Heart left ventricle (tissue), 13 donors: Measurements from ENCODE around the gene TRIM25.

Experiments
- CTCF ChIP-seq, 12 donors: fragments of 200-600 bp; sonication (generic) in 4 of 12; IDR thresholded peaks; one replicate each; pipeline versions ENCODE4 v1.5.0 to v1.8.0; 2018 to 2022; ENCODE audit warnings: antibody characterized with exemption in 12 of 12, mild to moderate bottlenecking in 5 of 12
- POLR2A ChIP-seq, 2 donors: fragments of 450-650 bp; IDR thresholded peaks; one replicate each; pipeline ENCODE4 v1.6.1; 2017; ENCODE audit warnings: antibody characterized with exemption in 2 of 2, mild to moderate bottlenecking in 2 of 2, moderate library complexity in 2 of 2
- donor health status: ischemic (EF 13 %, LVEDD 7.1; RV severe dilation, severe dysfunction).
- donor health status: DM: no; HTN: yes; CAD: no.
- donor health status: DM: no; HTN: no; CAD: no.
- donor health status: ischemic (EF 25% LVEDD 6.9; RV normal size, moderate dysfunction).
- donor health status: ischemic (EF 25% LVEDD 5.7; RV mildly dilated, moderate dysfunction).
- donor health status: ischemic (EF 35%, LVEDD 5.7; RV mildly dilated, moderate dysfunction).
- donor health status: nonischemic (EF 11% LVEDD 7.7; RV severe dilation, severe dysfunction).
- donor health status: DM: yes; HTN: yes; CAD: no.
- donor health status: PGD.
- donor health status: ischemic (EF 29% LVEDD 5.4; RV normal size, mild dysfunction).
- donor health status: nonischemic (EF 23%, LVEDD 6.1; RV moderate dilation, normal function).

GRCh38 chr17:56893503-56893902 lies 20.3 kb downstream of the TRIM25 start:
- TF ChIP-seq CTCF (IDR thresholded peaks at IDR 0.05) (no peak), POLR2A (IDR thresholded peaks at IDR 0.05) (no peak)
